ENCODE measurements around the gene UFSP2.

The UFSP2 gene

GRCh38 chr4:185465707-185466106 lies 39.9 kb upstream of the UFSP2 start:
- Histone ChIP-seq H3K4me3 (ENCODE audit: low read depth in 1 of 5, low read length in 5 of 5) (no peak overlapping the region), H3K9me3 (ENCODE audit: control insufficient read depth in 5 of 5, low read length in 5 of 5) (no peaks in the 10 kb centered on the region), H3K4me1 (ENCODE audit: control insufficient read depth in 5 of 5, insufficient read depth in 5 of 5, low read length in 5 of 5) (peaks cover 2 to 7% (median 5%) of the 10 kb centered on the region in 5 donors), H3K9ac (ENCODE audit: low read length in 5 of 5) (no peak overlapping the region), H3K27ac (ENCODE audit: low read depth, low read length) (no peak overlapping the region), H3K27me3 (ENCODE audit: control insufficient read depth in 5 of 5, insufficient read depth in 4 of 5, low read length in 5 of 5) (no peaks in the 10 kb centered on the region), H3K36me3 (ENCODE audit: control insufficient read depth in 5 of 5, insufficient read depth in 5 of 5, low read length in 5 of 5) (no peaks in the 10 kb centered on the region)

- H3K9ac ChIP-seq (ENCODE audit: low read length in 5 of 5), result no peak overlapping the region
- H3K36me3 ChIP-seq (ENCODE audit: control insufficient read depth in 5 of 5, insufficient read depth in 5 of 5, low read length in 5 of 5), result no peaks in the 10 kb centered on the region
- no peak overlapping the region for H3K4me3 ChIP-seq (ENCODE audit: low read depth in 1 of 5, low read length in 5 of 5)
- H3K9me3 ChIP-seq (ENCODE audit: control insufficient read depth in 5 of 5, low read length in 5 of 5), result no peaks in the 10 kb centered on the region
- H3K27me3 ChIP-seq (ENCODE audit: control insufficient read depth in 5 of 5, insufficient read depth in 4 of 5, low read length in 5 of 5), result no peaks in the 10 kb centered on the region
- no peaks in the 10 kb centered on the region for H3K4me1 ChIP-seq (ENCODE audit: control insufficient read depth in 5 of 5, insufficient read depth in 5 of 5, low read length in 5 of 5)
- no peak overlapping the region for H3K27ac ChIP-seq (ENCODE audit: low read depth, low read length)
These were observed 39.1 kb upstream of the UFSP2 start for GRCh38 chr4:185464887-185465286.

GRCh38 chr4:185464183-185464582 lies 38.4 kb upstream of the UFSP2 start:
- no peak overlapping the region for H3K4me3 ChIP-seq (ENCODE audit: low read depth in 1 of 5, low read length in 5 of 5)
- H3K27me3 ChIP-seq (ENCODE audit: control insufficient read depth in 5 of 5, insufficient read depth in 4 of 5, low read length in 5 of 5), result no peaks in the 10 kb centered on the region
- H3K27ac ChIP-seq (ENCODE audit: low read depth, low read length), result no peak overlapping the region
- no peak overlapping the region for H3K9ac ChIP-seq (ENCODE audit: low read length in 5 of 5)
- no peaks in the 10 kb centered on the region for H3K9me3 ChIP-seq (ENCODE audit: control insufficient read depth in 5 of 5, low read length in 5 of 5)
- H3K36me3 ChIP-seq (ENCODE audit: control insufficient read depth in 5 of 5, insufficient read depth in 5 of 5, low read length in 5 of 5), result no peaks in the 10 kb centered on the region
- no peaks in the 10 kb centered on the region for H3K4me1 ChIP-seq (ENCODE audit: control insufficient read depth in 5 of 5, insufficient read depth in 5 of 5, low read length in 5 of 5)

- no peak overlapping the region for H3K9ac ChIP-seq (ENCODE audit: low read length in 5 of 5)
- no peak overlapping the region for H3K4me3 ChIP-seq (ENCODE audit: low read depth in 1 of 5, low read length in 5 of 5)
- H3K27ac ChIP-seq (ENCODE audit: low read depth, low read length), result no peak overlapping the region
- no peaks in the 10 kb centered on the region for H3K9me3 ChIP-seq (ENCODE audit: control insufficient read depth in 5 of 5, low read length in 5 of 5)
- H3K27me3 ChIP-seq (ENCODE audit: control insufficient read depth in 5 of 5, insufficient read depth in 4 of 5, low read length in 5 of 5), result no peaks in the 10 kb centered on the region
- no peaks in the 10 kb centered on the region for H3K4me1 ChIP-seq (ENCODE audit: control insufficient read depth in 5 of 5, insufficient read depth in 5 of 5, low read length in 5 of 5)
- no peaks in the 10 kb centered on the region for H3K36me3 ChIP-seq (ENCODE audit: control insufficient read depth in 5 of 5, insufficient read depth in 5 of 5, low read length in 5 of 5)
These were observed 37.8 kb upstream of the UFSP2 start for GRCh38 chr4:185463541-185463940.

- H3K36me3 ChIP-seq (ENCODE audit: control insufficient read depth in 5 of 5, insufficient read depth in 5 of 5, low read length in 5 of 5), result no peaks in the 10 kb centered on the region
- H3K4me1 ChIP-seq (ENCODE audit: control insufficient read depth in 5 of 5, insufficient read depth in 5 of 5, low read length in 5 of 5), result no peaks in the 10 kb centered on the region
- no peak overlapping the region for H3K27ac ChIP-seq (ENCODE audit: low read depth, low read length)
- no peaks in the 10 kb centered on the region for H3K9me3 ChIP-seq (ENCODE audit: control insufficient read depth in 5 of 5, low read length in 5 of 5)
- H3K4me3 ChIP-seq (ENCODE audit: low read depth in 1 of 5, low read length in 5 of 5), result no peak overlapping the region
- no peaks in the 10 kb centered on the region for H3K27me3 ChIP-seq (ENCODE audit: control insufficient read depth in 5 of 5, insufficient read depth in 4 of 5, low read length in 5 of 5)
- H3K9ac ChIP-seq (ENCODE audit: low read length in 5 of 5), result no peak overlapping the region
These were observed 35.8 kb upstream of the UFSP2 start for GRCh38 chr4:185461565-185461964.

- H3K4me1 ChIP-seq (ENCODE audit: control insufficient read depth in 5 of 5, insufficient read depth in 5 of 5, low read length in 5 of 5), result no peaks in the 10 kb centered on the region
- no peak overlapping the region for H3K27ac ChIP-seq (ENCODE audit: low read depth, low read length)
- H3K4me3 ChIP-seq (ENCODE audit: low read depth in 1 of 5, low read length in 5 of 5), result no peak overlapping the region
- H3K27me3 ChIP-seq (ENCODE audit: control insufficient read depth in 5 of 5, insufficient read depth in 4 of 5, low read length in 5 of 5), result no peaks in the 10 kb centered on the region
- no peaks in the 10 kb centered on the region for H3K36me3 ChIP-seq (ENCODE audit: control insufficient read depth in 5 of 5, insufficient read depth in 5 of 5, low read length in 5 of 5)
- no peak overlapping the region for H3K9ac ChIP-seq (ENCODE audit: low read length in 5 of 5)
- H3K9me3 ChIP-seq (ENCODE audit: control insufficient read depth in 5 of 5, low read length in 5 of 5), result no peaks in the 10 kb centered on the region
These were observed 31.4 kb upstream of the UFSP2 start for GRCh38 chr4:185457136-185457535.

GRCh38 chr4:185456131-185456530 lies 30.4 kb upstream of the UFSP2 start:
- no peaks in the 10 kb centered on the region for H3K36me3 ChIP-seq (ENCODE audit: control insufficient read depth in 5 of 5, insufficient read depth in 5 of 5, low read length in 5 of 5)
- H3K9me3 ChIP-seq (ENCODE audit: control insufficient read depth in 5 of 5, low read length in 5 of 5), result no peaks in the 10 kb centered on the region
- no peak overlapping the region for H3K4me3 ChIP-seq (ENCODE audit: low read depth in 1 of 5, low read length in 5 of 5)
- H3K9ac ChIP-seq (ENCODE audit: low read length in 5 of 5), result no peak overlapping the region
- no peaks in the 10 kb centered on the region for H3K27me3 ChIP-seq (ENCODE audit: control insufficient read depth in 5 of 5, insufficient read depth in 4 of 5, low read length in 5 of 5)
- H3K4me1 ChIP-seq (ENCODE audit: control insufficient read depth in 5 of 5, insufficient read depth in 5 of 5, low read length in 5 of 5), result no peaks in the 10 kb centered on the region
- no peak overlapping the region for H3K27ac ChIP-seq (ENCODE audit: low read depth, low read length)

- no peak overlapping the region for H3K4me3 ChIP-seq (ENCODE audit: low read depth in 1 of 5, low read length in 5 of 5)
- H3K36me3 ChIP-seq (ENCODE audit: control insufficient read depth in 5 of 5, insufficient read depth in 5 of 5, low read length in 5 of 5), result no peaks in the 10 kb centered on the region
- no peaks in the 10 kb centered on the region for H3K9me3 ChIP-seq (ENCODE audit: control insufficient read depth in 5 of 5, low read length in 5 of 5)
- H3K27me3 ChIP-seq (ENCODE audit: control insufficient read depth in 5 of 5, insufficient read depth in 4 of 5, low read length in 5 of 5), result no peaks in the 10 kb centered on the region
- no peak overlapping the region for H3K9ac ChIP-seq (ENCODE audit: low read length in 5 of 5)
- no peaks in the 10 kb centered on the region for H3K4me1 ChIP-seq (ENCODE audit: control insufficient read depth in 5 of 5, insufficient read depth in 5 of 5, low read length in 5 of 5)
- H3K27ac ChIP-seq (ENCODE audit: low read depth, low read length), result no peak overlapping the region
These were observed 19.4 kb upstream of the UFSP2 start for GRCh38 chr4:185445209-185445608.

GRCh38 chr4:185441479-185441878 lies 15.7 kb upstream of the UFSP2 start:
- Histone ChIP-seq H3K4me3 (ENCODE audit: low read depth in 1 of 5, low read length in 5 of 5) (no peak overlapping the region), H3K27me3 (ENCODE audit: control insufficient read depth in 5 of 5, insufficient read depth in 4 of 5, low read length in 5 of 5) (no peaks in the 10 kb centered on the region), H3K9ac (ENCODE audit: low read length in 5 of 5) (no peak overlapping the region), H3K4me1 (ENCODE audit: control insufficient read depth in 5 of 5, insufficient read depth in 5 of 5, low read length in 5 of 5) (no peaks in the 10 kb centered on the region), H3K9me3 (ENCODE audit: control insufficient read depth in 5 of 5, low read length in 5 of 5) (no peaks in the 10 kb centered on the region), H3K36me3 (ENCODE audit: control insufficient read depth in 5 of 5, insufficient read depth in 5 of 5, low read length in 5 of 5) (no peaks in the 10 kb centered on the region), H3K27ac (ENCODE audit: low read depth, low read length) (no peak overlapping the region)

- no peak overlapping the region for H3K9ac ChIP-seq (ENCODE audit: low read length in 5 of 5)
- no peaks in the 10 kb centered on the region for H3K27me3 ChIP-seq (ENCODE audit: control insufficient read depth in 5 of 5, insufficient read depth in 4 of 5, low read length in 5 of 5)
- no peaks in the 10 kb centered on the region for H3K9me3 ChIP-seq (ENCODE audit: control insufficient read depth in 5 of 5, low read length in 5 of 5)
- H3K36me3 ChIP-seq (ENCODE audit: control insufficient read depth in 5 of 5, insufficient read depth in 5 of 5, low read length in 5 of 5), result no peaks in the 10 kb centered on the region
- no peaks in the 10 kb centered on the region for H3K4me1 ChIP-seq (ENCODE audit: control insufficient read depth in 5 of 5, insufficient read depth in 5 of 5, low read length in 5 of 5)
- no peak overlapping the region for H3K4me3 ChIP-seq (ENCODE audit: low read depth in 1 of 5, low read length in 5 of 5)
- H3K27ac ChIP-seq (ENCODE audit: low read depth, low read length), result no peak overlapping the region
These were observed 12.0 kb upstream of the UFSP2 start for GRCh38 chr4:185437809-185438208.

- Histone ChIP-seq H3K27ac (ENCODE audit: low read depth, low read length) (no peak overlapping the region), H3K27me3 (ENCODE audit: control insufficient read depth in 5 of 5, insufficient read depth in 4 of 5, low read length in 5 of 5) (no peaks in the 10 kb centered on the region), H3K4me3 (ENCODE audit: low read depth in 1 of 5, low read length in 5 of 5) (no peak overlapping the region), H3K9me3 (ENCODE audit: control insufficient read depth in 5 of 5, low read length in 5 of 5) (no peaks in the 10 kb centered on the region), H3K9ac (ENCODE audit: low read length in 5 of 5) (no peak overlapping the region), H3K36me3 (ENCODE audit: control insufficient read depth in 5 of 5, insufficient read depth in 5 of 5, low read length in 5 of 5) (no peaks in the 10 kb centered on the region), H3K4me1 (ENCODE audit: control insufficient read depth in 5 of 5, insufficient read depth in 5 of 5, low read length in 5 of 5) (no peaks in the 10 kb centered on the region)
These were observed 9.7 kb upstream of the UFSP2 start for GRCh38 chr4:185435466-185435865.

Data from subcutaneous abdominal adipose tissue (tissue), 5 donors.